Iris pigment epithelial cell (primary cell): Measurements from ENCODE around the gene BRME1.

Experiments used
- DNase-seq: peaks from one replicate; pipeline ENCODE4 v3.0.0-alpha.2; 2011; ENCODE audit warnings: low read depth

BRME1 gene

GRCh38 chr19:13846557-13847406, 59.1 kb downstream of the BRME1 start:
- DNase-seq: peak; percentile 89

GRCh38 chr19:13844130-13844631, 61.7 kb downstream of the BRME1 start:
- no peak for DNase-seq

- DNase-seq: no peak
Observed at GRCh38 chr19:13843104-13843921, 62.6 kb downstream of the BRME1 start.

- DNase-seq: peak; percentile 69
Observed at GRCh38 chr19:13842291-13843103, 63.4 kb downstream of the BRME1 start.

- no peak for DNase-seq
Observed at GRCh38 chr19:13841962-13842290, 64.0 kb downstream of the BRME1 start.

GRCh38 chr19:13841086-13841961, 64.6 kb downstream of the BRME1 start:
- no peak for DNase-seq

GRCh38 chr19:13840305-13841085, 65.4 kb downstream of the BRME1 start:
- DNase-seq: no peak

GRCh38 chr19:13839938-13840304, 66.0 kb downstream of the BRME1 start:
- no peak for DNase-seq

- peak; percentile 81 for DNase-seq
Observed at GRCh38 chr19:13839130-13839937, 66.6 kb downstream of the BRME1 start.

- DNase-seq: no peak
Observed at GRCh38 chr19:13838435-13839129, 67.3 kb downstream of the BRME1 start.

- no peak for DNase-seq
Observed at GRCh38 chr19:13835791-13836723, 69.9 kb downstream of the BRME1 start.

GRCh38 chr19:13834244-13835069, 71.5 kb downstream of the BRME1 start:
- DNase-seq: peak; percentile 76

GRCh38 chr19:13833330-13834243, 72.3 kb downstream of the BRME1 start:
- peak; percentile 91 for DNase-seq
